MM.1S (cell line): ENCODE data around the gene NMNAT1.

Experiments
- DNase-seq: peaks from one replicate; pipeline ENCODE4 v3.0.0-alpha.2; 2015
- H2AFZ ChIP-seq: fragments of 300-600 bp; sonication (generic); 2 replicates; pipeline ENCODE4 v1.6.0; 2016; ENCODE audit warnings: antibody characterized with exemption, low read length
- H3F3A ChIP-seq: fragments of 300-600 bp; sonication (generic); 2 replicates; pipeline ENCODE4 v1.6.1; 2016; ENCODE audit warnings: mild to moderate bottlenecking, antibody characterized with exemption, low read length, moderate library complexity, mixed read lengths; ENCODE audit not compliant: insufficient read depth
- H3K27ac ChIP-seq: fragments of 300-600 bp; sonication (generic); 2 replicates; pipeline ENCODE4 v1.5.1; 2016; ENCODE audit warnings: mild to moderate bottlenecking, low read length
- H3K27me3 ChIP-seq: fragments of 300-600 bp; sonication (generic); replicated peaks from 2 replicates; pipeline ENCODE4 v1.6.0; 2016; ENCODE audit warnings: low read length; ENCODE audit not compliant: insufficient read depth
- H3K36me3 ChIP-seq: fragments of 300-600 bp; sonication (generic); replicated peaks from 2 replicates; pipeline ENCODE4 v1.6.1; 2016; ENCODE audit warnings: mild to moderate bottlenecking, low read length, mixed read lengths; ENCODE audit not compliant: insufficient read depth
- H3K4me1 ChIP-seq: fragments of 300-600 bp; sonication (generic); 2 replicates; pipeline ENCODE4 v1.6.1; 2016; ENCODE audit warnings: low read length, mixed read lengths
- H3K4me2 ChIP-seq: fragments of 300-600 bp; sonication (generic); 2 replicates; pipeline ENCODE4 v1.6.0; 2016; ENCODE audit warnings: low read depth, low read length
- H3K4me3 ChIP-seq: fragments of 300-600 bp; sonication (generic); 2 replicates; pipeline ENCODE4 v1.5.1; 2016; ENCODE audit warnings: low read length, mixed read lengths
- H3K79me2 ChIP-seq: fragments of 300-600 bp; sonication (generic); 2 replicates; pipeline ENCODE4 v1.6.1; 2016; ENCODE audit warnings: mixed run types, low read length, mixed read lengths
- H3K9ac ChIP-seq: fragments of 300-600 bp; sonication (generic); 2 replicates; pipeline ENCODE4 v1.6.1; 2016; ENCODE audit warnings: low read length, mixed read lengths
- H3K9me2 ChIP-seq: fragments of 300-600 bp; sonication (generic); replicated peaks from 2 replicates; pipeline ENCODE4 v1.6.1; 2016; ENCODE audit warnings: mild to moderate bottlenecking, low read length, mixed read lengths; ENCODE audit not compliant: insufficient read depth
- H3K9me3 ChIP-seq: fragments of 300-600 bp; sonication (generic); replicated peaks from 2 replicates; pipeline ENCODE4 v1.6.1; 2016; ENCODE audit warnings: mild to moderate bottlenecking, low read length, mixed read lengths; ENCODE audit not compliant: insufficient read depth
- H4K20me1 ChIP-seq: fragments of 300-600 bp; sonication (generic); 2 replicates; pipeline ENCODE4 v1.6.1; 2016; ENCODE audit warnings: mild to moderate bottlenecking, low read length, moderate library complexity, mixed read lengths; ENCODE audit not compliant: insufficient read depth
- EZH2 ChIP-seq: fragments of 300-600 bp; sonication (generic); optimal IDR thresholded peaks from 2 replicates; pipeline ENCODE3; 2017; ENCODE audit warnings: low read depth, mild to moderate bottlenecking, antibody characterized with exemption, low read length, mixed read lengths
- EZH2phosphoT487 ChIP-seq: fragments of 300-600 bp; sonication (generic); IDR thresholded peaks from 2 replicates; pipeline ENCODE4 v1.6.1; 2018; ENCODE audit warnings: antibody characterized with exemption, low read length
- TF ChIP-seq, protein P1 (sequence below): fragments of 300-600 bp; sonication (generic); IDR thresholded peaks from 2 replicates; pipeline ENCODE4 v1.5.1; 2016; ENCODE audit warnings: antibody characterized with exemption, low read length, mixed read lengths

Gene NMNAT1

DNA sequence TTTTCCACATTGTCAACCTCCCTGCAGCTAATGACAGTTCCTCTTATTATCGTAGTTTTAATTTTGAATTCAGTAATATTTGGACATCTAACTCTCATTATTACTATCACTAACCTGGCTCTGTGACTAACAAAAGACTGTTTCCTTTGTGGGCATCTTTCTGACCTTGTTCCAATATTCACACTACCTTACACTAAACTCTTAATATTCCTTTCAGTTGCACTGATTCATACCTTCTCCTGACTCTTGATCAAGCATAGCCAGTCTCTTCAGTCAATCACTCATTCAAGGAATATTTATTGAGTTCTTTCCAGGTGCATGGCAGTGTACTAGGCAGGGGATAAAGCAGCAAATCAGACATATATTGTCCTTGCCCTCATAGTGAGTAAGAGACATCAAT is 25.4 kb upstream of the NMNAT1 start:
- Histone ChIP-seq H3K4me3 (no peak overlapping the region), H3K9me3 (no peaks in the 10 kb centered on the region)
- TF ChIP-seq, protein P1, sequence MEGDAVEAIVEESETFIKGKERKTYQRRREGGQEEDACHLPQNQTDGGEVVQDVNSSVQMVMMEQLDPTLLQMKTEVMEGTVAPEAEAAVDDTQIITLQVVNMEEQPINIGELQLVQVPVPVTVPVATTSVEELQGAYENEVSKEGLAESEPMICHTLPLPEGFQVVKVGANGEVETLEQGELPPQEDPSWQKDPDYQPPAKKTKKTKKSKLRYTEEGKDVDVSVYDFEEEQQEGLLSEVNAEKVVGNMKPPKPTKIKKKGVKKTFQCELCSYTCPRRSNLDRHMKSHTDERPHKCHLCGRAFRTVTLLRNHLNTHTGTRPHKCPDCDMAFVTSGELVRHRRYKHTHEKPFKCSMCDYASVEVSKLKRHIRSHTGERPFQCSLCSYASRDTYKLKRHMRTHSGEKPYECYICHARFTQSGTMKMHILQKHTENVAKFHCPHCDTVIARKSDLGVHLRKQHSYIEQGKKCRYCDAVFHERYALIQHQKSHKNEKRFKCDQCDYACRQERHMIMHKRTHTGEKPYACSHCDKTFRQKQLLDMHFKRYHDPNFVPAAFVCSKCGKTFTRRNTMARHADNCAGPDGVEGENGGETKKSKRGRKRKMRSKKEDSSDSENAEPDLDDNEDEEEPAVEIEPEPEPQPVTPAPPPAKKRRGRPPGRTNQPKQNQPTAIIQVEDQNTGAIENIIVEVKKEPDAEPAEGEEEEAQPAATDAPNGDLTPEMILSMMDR: no peak
- TF ChIP-seq EZH2 (no peak), EZH2phosphoT487 (no peak)

GRCh38 chr1:9920606-9921005 is 22.7 kb upstream of the NMNAT1 start:
- Histone ChIP-seq H3K9ac (no peak overlapping the region), H3K4me1 (no peaks in the 10 kb centered on the region), H2AFZ (no peak overlapping the region), H3K4me2 (no peak overlapping the region), H3K36me3 (no peaks in the 10 kb centered on the region), H3F3A (no peaks in the 10 kb centered on the region), H3K9me3 (no peaks in the 10 kb centered on the region), H4K20me1 (no peaks in the 10 kb centered on the region), H3K9me2 (no peaks in the 10 kb centered on the region), H3K79me2 (no peaks in the 10 kb centered on the region), H3K4me3 (no peak overlapping the region), H3K27ac (no peak overlapping the region), H3K27me3 (no peaks in the 10 kb centered on the region)
- TF ChIP-seq EZH2phosphoT487 (no peak), EZH2 (no peak)
- TF ChIP-seq, protein P1: no peak
- DNase-seq: no peak

More for the DNA sequence above, 25.4 kb upstream of the NMNAT1 start:
- no peaks in the 10 kb centered on the region for H3K27me3 ChIP-seq
- no peaks in the 10 kb centered on the region for H3K9me2 ChIP-seq
- no peak overlapping the region for H2AFZ ChIP-seq
- no peaks in the 10 kb centered on the region for H3K79me2 ChIP-seq
- no peaks in the 10 kb centered on the region for H3F3A ChIP-seq
- no peaks in the 10 kb centered on the region for H3K4me1 ChIP-seq
- no peak overlapping the region for H3K27ac ChIP-seq
- no peak for DNase-seq
- H4K20me1 ChIP-seq: no peaks in the 10 kb centered on the region
- no peak overlapping the region for H3K4me2 ChIP-seq
- H3K36me3 ChIP-seq: no peaks in the 10 kb centered on the region
- H3K9ac ChIP-seq: no peak overlapping the region

DNA sequence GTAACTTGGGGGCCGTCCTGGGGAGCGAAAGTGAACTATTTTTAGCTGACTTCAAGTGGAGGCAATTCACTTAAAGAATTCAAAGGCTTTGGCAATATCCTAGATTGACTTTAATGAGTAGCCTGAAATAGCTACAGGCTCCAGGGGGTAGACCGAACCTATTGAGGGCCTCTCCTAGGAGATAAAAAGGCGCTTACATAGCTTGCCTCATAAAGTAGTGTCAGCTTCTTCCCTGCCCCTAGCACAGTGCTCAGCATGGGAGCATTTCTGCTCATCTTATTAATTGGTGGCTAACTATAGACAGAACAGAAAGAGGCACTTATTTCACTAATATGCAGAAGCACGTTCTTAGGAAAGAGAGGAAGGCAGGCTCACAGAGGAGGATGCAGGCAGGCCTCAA is 20.9 kb upstream of the NMNAT1 start:
- Histone ChIP-seq H3K9ac (no peak overlapping the region), H4K20me1 (no peaks in the 10 kb centered on the region)
- no peak for DNase-seq

More for the DNA sequence above, 20.9 kb upstream of the NMNAT1 start:
- H3K9me3 ChIP-seq: no peaks in the 10 kb centered on the region
- no peak overlapping the region for H3K4me3 ChIP-seq
- H3K79me2 ChIP-seq: no peaks in the 10 kb centered on the region
- H3K4me2 ChIP-seq: no peak overlapping the region
- no peaks in the 10 kb centered on the region for H3F3A ChIP-seq
- H3K36me3 ChIP-seq: no peaks in the 10 kb centered on the region
- no peaks in the 10 kb centered on the region for H3K4me1 ChIP-seq
- H3K27ac ChIP-seq: no peak overlapping the region
- H3K27me3 ChIP-seq: no peaks in the 10 kb centered on the region
- no peaks in the 10 kb centered on the region for H3K9me2 ChIP-seq
- TF ChIP-seq, protein P1: no peak
- TF ChIP-seq EZH2phosphoT487: no peak
- TF ChIP-seq EZH2: no peak
- H2AFZ ChIP-seq: no peak overlapping the region
